NCI-H1092 treated with DMSO at 0.1 percent for 48 hours (cell line): ENCODE results near the gene ECM1.
A peak's percentile ranks its signal among the peaks of the same experiment; 100 is the strongest.

Experiments used
- DNase-seq: peaks from one replicate; lab custom pipeline; 2025; lab: John Stamatoyannopoulos, UW

The ECM1 gene

GRCh38 chr1:150507912-150508864 lies at the start of gene ECM1:
ECM1 (plus strand) TSS chr1:150508109; CDS start chr1:150508210, 101 bp downstream.
- DNase-seq: no peak

GRCh38 chr1:150464422-150464826 lies 43.5 kb upstream of the ECM1 start:
- DNase-seq: peak; percentile 56

- DNase-seq: no peak
These were observed 40.9 kb upstream of the ECM1 start for GRCh38 chr1:150466964-150467363.

- DNase-seq: no peak
These were observed 38.6 kb upstream of the ECM1 start for GRCh38 chr1:150469291-150469690.

- DNase-seq: no peak
These were observed 35.2 kb upstream of the ECM1 start for GRCh38 chr1:150472601-150473200.

- DNase-seq: no peak
These were observed 34.2 kb upstream of the ECM1 start for GRCh38 chr1:150473659-150474058.

- no peak for DNase-seq
These were observed 33.0 kb upstream of the ECM1 start for GRCh38 chr1:150474869-150475268.

- no peak for DNase-seq
These were observed 31.2 kb upstream of the ECM1 start for GRCh38 chr1:150476754-150477153.

- DNase-seq: no peak
These were observed 30.6 kb upstream of the ECM1 start for GRCh38 chr1:150477320-150477719.

GRCh38 chr1:150477733-150478132 lies 30.2 kb upstream of the ECM1 start:
- no peak for DNase-seq

GRCh38 chr1:150479370-150479769 lies 28.5 kb upstream of the ECM1 start:
- no peak for DNase-seq

GRCh38 chr1:150479927-150480352 lies 28.0 kb upstream of the ECM1 start:
- DNase-seq: no peak

- no peak for DNase-seq
These were observed 23.5 kb upstream of the ECM1 start for GRCh38 chr1:150484431-150484830.

- peak; percentile 13 for DNase-seq
These were observed 23.0 kb upstream of the ECM1 start for GRCh38 chr1:150484861-150485260.

- DNase-seq: peak; percentile 100
These were observed 20.7 kb upstream of the ECM1 start, which contains the start of gene TARS2 for GRCh38 chr1:150486966-150487762. TARS2 (plus strand) TSS chr1:150487419; CDS start chr1:150487451, 32 bp downstream.

- DNase-seq: no peak
These were observed 20.2 kb upstream of the ECM1 start for GRCh38 chr1:150487763-150488115.

- no peak for DNase-seq
These were observed 14.7 kb upstream of the ECM1 start for GRCh38 chr1:150493175-150493574.

- no peak for DNase-seq
These were observed 9.6 kb upstream of the ECM1 start for GRCh38 chr1:150498342-150498741.

GRCh38 chr1:150505431-150505830 lies 2.5 kb upstream of the ECM1 start:
- DNase-seq: no peak

GRCh38 chr1:150508982-150509381 lies 1.1 kb downstream of the ECM1 start:
- no peak for DNase-seq

- DNase-seq: peak; percentile 72
These were observed 3.6 kb downstream of the ECM1 start for GRCh38 chr1:150511551-150511950.

GRCh38 chr1:150511985-150512660 lies 4.2 kb downstream of the ECM1 start:
- DNase-seq: no peak
